Measurements from ENCODE around the gene HSPA1B.

DNA sequence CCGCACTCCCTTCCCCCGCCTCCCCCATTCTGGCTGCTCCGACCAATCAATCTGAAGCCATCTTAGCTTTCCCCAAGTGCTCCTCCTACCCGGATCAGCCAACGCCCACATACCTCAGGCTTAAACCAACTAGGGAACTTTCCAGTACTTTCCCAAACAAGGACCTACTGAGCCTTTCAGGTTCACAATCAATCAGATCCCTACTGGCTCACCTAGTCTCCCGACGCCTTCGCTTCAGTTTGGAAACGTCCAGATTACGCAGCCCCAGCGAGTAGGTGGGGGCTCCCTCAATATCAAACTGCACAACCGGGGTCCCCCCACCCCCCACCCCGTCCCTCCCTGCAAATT, 12.9 kb upstream of the HSPA1B start:
- TF ChIP-seq, protein P1, sequence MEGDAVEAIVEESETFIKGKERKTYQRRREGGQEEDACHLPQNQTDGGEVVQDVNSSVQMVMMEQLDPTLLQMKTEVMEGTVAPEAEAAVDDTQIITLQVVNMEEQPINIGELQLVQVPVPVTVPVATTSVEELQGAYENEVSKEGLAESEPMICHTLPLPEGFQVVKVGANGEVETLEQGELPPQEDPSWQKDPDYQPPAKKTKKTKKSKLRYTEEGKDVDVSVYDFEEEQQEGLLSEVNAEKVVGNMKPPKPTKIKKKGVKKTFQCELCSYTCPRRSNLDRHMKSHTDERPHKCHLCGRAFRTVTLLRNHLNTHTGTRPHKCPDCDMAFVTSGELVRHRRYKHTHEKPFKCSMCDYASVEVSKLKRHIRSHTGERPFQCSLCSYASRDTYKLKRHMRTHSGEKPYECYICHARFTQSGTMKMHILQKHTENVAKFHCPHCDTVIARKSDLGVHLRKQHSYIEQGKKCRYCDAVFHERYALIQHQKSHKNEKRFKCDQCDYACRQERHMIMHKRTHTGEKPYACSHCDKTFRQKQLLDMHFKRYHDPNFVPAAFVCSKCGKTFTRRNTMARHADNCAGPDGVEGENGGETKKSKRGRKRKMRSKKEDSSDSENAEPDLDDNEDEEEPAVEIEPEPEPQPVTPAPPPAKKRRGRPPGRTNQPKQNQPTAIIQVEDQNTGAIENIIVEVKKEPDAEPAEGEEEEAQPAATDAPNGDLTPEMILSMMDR (conservative IDR thresholded peaks at IDR 0.05; ENCODE audit: low read depth, low read length) = no peak
- TF ChIP-seq EZH2 (IDR thresholded peaks at IDR 0.05; ENCODE audit: borderline replicate concordance, low read depth, low read length, poor library complexity, severe bottlenecking) = no peak

All from A673 (cell line).